AG09319 (cell line): ENCODE results near the gene IL3.

Experiments used
- DNase-seq: peaks from one replicate; pipeline ENCODE4 v3.0.0-alpha.2; 2010; ENCODE audit warnings: low read depth; ENCODE audit errors: extremely low read depth
- CTCF ChIP-seq: IDR thresholded peaks from 2 replicates; pipeline ENCODE4 v1.5.1; 2011; ENCODE audit warnings: low read depth, mild to moderate bottlenecking, inconsistent platforms, low read length, moderate library complexity

IL3 gene

DNA sequence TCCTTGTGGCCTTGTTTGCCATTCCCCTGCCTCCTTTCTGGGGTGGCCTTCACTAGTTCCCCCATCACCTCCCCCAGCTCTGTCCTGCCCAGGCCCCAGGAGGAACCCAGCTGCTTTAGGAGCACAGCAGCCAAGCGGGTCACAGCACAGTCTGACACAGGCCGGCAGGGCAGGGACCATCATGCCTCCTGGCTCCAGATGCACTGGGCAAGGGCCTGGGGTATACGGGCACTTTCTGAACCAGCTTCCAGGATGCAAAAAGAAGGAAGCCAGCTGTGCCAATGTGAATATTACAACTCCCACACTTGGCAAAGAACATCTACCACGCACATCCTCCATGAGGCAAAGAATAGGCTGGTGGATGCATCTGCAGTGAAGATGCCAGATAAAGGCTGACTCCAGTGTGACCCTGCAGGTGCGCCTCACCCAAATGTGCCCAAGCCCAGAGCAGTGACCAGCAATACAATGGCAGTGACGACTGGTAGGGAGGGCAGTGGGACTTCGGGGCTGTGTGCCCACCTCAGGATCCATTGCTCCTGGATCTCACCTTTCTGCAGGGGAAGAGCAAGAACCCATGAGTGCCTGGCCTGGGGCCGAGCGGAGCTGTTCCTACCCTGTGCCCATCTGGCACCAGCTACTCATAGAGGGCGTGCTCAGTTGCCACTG lies 6.3 kb upstream of the IL3 start:
- no peak for DNase-seq
- no peak for TF ChIP-seq CTCF

DNA sequence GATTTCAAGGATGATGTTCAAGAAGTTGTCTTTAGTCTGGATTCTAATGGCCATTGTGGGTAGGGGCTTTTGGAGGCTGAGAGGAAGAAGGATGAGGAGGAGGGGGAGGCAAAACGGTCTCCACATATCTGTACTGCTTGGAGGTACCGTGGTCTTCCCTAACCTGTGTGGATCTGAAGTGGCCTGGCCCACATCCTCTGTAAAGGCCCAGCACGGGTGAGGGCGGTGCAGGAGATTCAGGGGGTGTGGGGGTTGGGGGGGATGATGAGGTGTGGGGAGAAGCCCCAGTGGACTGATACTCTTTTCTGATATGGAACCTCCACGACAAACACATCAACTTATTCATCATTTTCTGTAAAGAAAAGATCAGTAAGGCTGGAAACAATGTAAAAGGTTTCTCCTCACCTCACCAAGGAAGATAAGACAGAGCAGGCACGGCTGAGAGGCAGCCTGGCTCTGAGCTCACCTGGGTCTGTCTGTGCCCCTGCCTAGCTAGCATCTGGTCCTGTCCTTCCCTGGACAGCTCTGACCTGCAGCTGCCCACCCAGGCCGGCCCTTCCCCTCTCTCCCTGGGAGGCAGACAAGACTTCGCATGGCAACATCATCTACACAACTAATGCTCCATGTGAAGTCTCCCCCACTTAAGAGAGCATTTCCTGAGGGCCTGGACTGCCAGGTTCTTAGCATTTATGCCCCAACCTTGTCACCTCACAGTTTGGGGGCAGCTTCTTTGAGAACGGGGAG lies 5.6 kb upstream of the IL3 start:
- DNase-seq, result no peak
- no peak for TF ChIP-seq CTCF

- no peak for TF ChIP-seq CTCF
- DNase-seq, result no peak
Observed at GRCh38 chr5:132055441-132055807, 5.0 kb upstream of the IL3 start.

- DNase-seq, result no peak
Observed at GRCh38 chr5:132055808-132056609, 4.4 kb upstream of the IL3 start.

DNA sequence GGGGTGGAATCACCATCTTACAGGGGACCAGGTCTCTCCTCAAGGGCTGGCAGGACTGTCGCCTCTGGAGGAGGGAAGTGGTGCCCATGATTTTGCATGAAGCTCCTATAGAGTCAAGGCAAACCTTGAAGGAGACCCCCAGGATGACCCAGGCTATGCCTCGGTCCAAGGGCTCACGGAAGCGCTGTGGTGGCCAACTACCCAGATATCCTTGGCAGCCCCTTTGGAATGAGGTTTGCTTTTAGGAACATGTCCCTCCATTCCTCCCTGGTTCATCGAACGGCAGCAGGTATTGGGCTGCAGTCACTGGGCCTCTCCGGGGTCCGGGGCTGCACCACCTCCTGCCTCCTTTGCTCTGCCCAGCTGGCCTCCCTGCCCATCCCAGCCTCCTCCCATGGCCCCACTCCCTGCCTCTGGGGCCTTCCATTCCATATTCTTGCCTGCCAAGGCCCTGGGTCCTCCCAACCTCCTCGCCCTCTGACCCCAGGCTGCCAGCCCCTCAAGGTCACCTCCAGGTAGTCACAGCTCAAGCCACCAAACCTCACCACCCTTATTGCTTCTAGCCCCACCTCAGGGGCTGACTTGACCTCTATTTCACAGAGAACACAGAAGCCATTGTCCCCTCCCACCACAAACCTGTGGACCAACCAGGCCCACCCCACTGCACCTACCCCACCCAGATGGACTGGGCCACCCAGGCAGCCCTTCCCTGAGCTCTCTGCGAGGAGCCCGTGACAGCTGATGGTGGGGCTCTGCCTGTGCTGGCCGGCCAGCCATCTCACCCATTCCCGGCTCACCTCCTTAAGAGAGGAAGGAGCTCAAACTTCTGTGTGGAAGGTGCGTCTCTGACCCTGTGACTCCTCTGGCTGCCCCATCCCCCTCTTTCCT lies 3.6 kb upstream of the IL3 start:
- no peak for DNase-seq
- no peak for TF ChIP-seq CTCF

More at GRCh38 chr5:132055808-132056609, 4.4 kb upstream of the IL3 start:
- no peak for TF ChIP-seq CTCF

- TF ChIP-seq CTCF, result no peak
- DNase-seq, result no peak
Observed at GRCh38 chr5:132057498-132058255, 2.8 kb upstream of the IL3 start.
